Activated CD4-positive, CD25-positive, alpha-beta regulatory T cell treated with anti-CD3 and anti-CD28 coated beads, Interleukin-2, amount 50 U/mL, for 72 hours (primary cell): Measurements from ENCODE around the gene ITGB6.

Experiments used
- DNase-seq: peaks from one replicate; pipeline ENCODE4 v3.0.0; 2021

ITGB6 gene

DNA sequence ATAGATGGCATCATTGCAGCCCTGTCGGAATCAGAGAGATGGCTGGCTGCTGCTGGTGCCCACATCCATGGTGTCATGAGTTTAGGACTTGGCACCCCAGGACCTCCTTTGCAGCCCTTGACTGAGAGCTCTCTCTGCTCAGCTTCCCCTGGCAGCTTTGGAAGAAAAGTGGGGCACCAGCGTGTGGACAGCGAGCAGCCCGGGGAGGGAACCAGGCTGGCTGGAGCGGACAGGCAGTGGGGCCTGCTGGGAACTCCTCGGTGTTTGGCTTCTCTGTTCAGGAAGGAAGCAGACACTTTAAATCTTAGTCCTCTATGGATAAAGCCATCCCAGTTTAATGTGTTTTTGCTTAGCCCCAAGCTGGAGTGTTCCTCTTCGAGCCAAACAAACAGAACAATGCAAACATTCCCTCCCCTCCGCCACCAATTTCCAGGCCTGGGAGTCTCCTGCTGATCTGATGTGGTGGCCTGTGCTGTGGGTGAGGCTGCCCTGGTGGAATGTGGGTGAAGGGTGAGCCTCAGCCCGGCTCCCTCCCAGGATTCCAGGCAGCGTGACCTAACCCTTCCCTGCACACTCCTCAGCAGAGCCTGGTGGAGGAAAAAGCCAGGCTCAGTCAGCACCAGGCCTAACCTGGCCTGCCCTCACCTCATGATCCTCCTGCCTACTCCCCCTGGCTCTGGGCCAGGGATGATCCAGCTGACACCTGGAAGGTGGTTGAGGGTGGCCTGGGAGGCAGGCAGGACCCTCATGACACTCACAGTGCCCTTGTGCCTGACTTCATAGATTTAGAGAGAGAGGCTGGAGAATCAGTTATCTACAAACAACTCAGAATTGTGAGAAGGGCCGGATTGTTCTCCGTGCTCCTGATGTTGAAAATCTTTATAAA, 21.6 kb upstream of the ITGB6 start:
- no peak for DNase-seq

- no peak for DNase-seq
Measured at GRCh38 chr2:160220545-160221009, 20.5 kb upstream of the ITGB6 start.

GRCh38 chr2:160220026-160220425, 20.0 kb upstream of the ITGB6 start:
- DNase-seq: no peak

GRCh38 chr2:160214461-160215445, 14.7 kb upstream of the ITGB6 start:
- DNase-seq: no peak

DNA sequence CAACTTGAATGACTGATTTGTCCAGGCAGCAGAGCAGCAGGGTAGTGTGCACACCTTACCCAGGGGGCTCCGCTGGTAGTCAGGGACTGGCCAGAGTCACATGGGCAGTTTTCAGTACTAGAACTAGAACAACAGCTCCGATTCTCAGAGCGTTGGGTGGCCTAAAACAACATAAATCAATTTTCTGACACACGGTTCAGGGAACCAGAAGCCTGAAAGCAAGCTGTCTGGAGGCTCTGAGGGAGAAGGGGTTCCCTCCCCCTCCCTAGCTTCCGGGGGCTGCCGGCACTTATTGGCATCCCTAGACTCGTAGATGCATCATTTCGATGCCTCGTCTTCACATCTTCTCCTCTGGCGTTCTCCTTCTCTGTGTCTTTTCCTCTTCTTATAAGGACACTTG, 13.4 kb upstream of the ITGB6 start:
- no peak for DNase-seq

- DNase-seq: peak; percentile 69
Measured at GRCh38 chr2:160210599-160211138, 10.6 kb upstream of the ITGB6 start.

DNA sequence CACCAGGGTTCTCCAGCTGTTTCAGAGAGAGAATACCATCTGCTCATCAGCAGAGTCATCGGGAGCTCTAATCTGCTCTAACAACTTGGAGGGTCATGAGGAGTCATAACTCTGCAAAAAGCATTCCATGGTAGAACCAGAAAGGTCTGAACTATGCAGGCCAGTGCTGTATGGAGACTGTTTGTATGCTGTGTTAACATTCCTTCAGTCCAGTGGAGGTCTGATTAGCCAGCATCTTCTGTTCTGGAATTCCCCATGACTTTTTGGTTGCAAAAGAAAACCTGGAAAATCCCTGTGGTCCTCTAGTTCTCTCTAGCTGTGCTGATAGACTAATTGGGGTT, 9.4 kb upstream of the ITGB6 start:
- DNase-seq: no peak

DNA sequence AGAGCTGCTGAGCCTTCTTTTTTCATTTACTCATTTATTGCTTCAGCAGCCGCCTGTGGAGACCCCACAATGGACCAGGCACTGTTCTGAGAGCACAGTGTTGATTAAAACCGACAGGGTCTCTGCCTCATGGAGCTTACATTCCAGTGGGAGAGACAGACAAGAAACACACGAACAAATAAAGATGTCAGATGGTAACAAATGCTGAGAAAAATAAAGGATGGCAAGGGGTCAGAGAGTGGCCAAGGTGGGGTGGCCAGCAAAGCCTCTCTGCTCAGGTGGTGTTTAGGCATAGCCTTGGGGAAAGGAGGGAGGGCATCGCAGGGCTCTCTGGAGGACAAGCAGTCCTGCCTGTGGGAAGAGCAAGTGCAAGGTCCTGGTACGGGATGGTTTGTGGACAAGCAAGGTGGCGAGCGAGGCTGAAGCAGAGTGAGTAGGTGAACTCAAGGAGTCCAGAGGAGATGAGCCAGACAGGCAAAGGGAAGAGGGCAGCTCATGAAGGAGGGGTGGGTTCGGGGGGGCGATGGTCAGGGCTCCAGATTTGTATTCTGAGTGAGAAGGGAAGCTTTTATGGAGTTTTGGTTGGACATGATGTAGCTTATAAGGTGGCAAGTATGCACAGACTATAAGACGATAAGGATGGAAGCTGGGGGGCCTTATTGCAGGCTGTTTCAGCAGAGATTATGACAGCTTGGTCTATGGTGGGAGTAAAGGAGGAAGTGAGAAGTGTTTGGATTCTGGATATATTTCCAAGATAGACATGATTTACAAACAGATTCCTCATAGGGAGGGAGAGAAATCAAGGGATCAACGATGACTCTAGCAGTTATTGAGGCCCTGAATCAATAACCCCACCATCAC, 8.8 kb upstream of the ITGB6 start:
- DNase-seq: no peak

GRCh38 chr2:160207804-160208654, 8.0 kb upstream of the ITGB6 start:
- DNase-seq: no peak

- DNase-seq: no peak
Measured at GRCh38 chr2:160207271-160207670, 7.2 kb upstream of the ITGB6 start.

DNA sequence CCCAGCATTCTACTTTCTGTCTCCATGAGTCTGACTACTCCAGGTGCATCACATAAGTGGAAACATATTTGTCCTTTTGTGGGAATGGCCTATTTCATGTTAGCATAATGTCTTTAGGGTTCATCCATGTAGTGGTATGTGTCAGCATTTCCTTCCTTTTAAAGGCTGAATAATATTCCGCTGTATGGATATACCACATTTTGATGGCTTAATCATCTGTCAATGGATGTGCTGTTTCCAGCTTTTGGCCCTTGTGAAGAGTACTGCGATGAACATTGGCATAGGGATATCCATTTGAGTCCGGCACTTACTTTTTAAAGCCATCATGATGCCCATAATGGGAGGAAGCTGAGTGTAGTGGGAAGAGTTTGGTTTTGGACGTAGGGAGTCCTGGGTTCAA, 6.4 kb upstream of the ITGB6 start:
- DNase-seq: no peak

DNA sequence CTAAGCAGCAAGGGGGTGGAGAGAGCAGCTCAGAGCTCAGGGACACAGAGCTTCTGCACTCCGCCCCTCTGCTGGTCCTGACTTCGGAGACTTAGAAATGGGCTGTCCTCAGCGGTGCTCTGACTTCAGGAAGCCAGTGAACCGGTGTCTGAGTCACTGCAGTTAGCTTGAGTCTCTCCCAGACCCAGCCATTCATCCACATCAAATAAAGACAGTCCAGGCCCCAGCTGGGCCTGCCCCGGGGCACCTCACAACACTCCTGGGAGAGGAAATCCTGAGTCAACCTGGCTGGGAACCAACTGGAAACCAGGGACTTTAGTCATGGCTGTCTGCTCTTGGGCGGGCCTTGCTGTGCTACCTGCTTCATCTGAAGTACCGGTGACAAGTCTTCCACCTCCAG, 5.4 kb upstream of the ITGB6 start:
- no peak for DNase-seq

- no peak for DNase-seq
Measured at GRCh38 chr2:160203422-160203821, 3.4 kb upstream of the ITGB6 start.

- DNase-seq: no peak
Measured at GRCh38 chr2:160203007-160203406, 2.9 kb upstream of the ITGB6 start.

DNA sequence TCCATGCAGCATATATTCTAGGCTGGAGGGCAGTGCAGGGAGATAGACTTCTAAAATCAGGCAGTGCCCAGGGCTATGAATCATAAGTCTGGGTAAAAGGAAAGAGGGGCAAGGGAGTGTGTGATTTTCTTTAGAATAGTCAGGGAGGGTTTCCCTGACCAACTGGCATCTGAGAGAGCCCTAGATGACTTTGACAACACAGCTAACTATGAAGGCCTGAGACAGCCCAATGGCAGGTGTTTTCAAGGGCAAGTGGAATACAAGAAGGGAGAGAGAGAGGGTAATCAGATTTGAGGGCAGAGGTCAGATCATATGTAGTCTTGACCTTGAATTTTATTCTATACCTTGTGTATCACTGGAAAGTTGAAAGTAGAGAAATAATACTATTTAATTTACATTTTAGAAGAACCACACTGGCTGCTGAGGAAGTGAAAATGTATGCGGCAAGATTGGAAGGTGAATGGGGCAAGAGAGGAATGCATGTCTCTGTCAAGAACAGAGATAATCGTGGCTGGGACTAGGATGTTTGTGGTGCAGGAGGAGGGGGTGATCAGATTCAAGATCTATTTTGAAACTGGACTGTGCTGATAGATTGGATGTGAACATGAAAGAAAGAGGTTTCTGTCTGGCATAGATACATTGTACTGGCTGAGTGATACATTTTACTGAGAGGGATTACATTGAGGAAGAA, 1.9 kb upstream of the ITGB6 start:
- DNase-seq: no peak

- no peak for DNase-seq
Measured at GRCh38 chr2:160200921-160201320, 849 bp upstream of the ITGB6 start.

DNA sequence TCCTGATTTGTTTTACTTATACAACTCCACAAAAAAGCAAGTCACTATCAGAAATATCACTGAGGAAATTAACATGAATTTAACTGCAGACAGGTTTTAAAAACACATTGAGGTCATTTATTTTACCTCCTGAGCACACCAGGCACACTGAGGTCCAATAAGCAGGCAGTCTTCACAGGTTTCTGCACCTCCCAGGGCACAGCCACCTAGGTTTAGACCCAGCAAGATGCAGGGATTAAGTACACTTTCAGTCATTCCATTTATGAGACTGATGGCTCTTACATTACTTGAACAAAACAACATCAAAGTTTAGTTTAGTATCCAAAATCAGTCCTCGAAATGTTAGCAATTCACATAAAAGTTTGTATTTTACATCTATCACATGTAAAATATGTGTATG, 1.0 kb downstream of the ITGB6 start:
- DNase-seq: no peak

GRCh38 chr2:160197587-160197986, 2.5 kb downstream of the ITGB6 start:
- DNase-seq: no peak

- no peak for DNase-seq
Measured at GRCh38 chr2:160194946-160195345, 5.1 kb downstream of the ITGB6 start.

DNA sequence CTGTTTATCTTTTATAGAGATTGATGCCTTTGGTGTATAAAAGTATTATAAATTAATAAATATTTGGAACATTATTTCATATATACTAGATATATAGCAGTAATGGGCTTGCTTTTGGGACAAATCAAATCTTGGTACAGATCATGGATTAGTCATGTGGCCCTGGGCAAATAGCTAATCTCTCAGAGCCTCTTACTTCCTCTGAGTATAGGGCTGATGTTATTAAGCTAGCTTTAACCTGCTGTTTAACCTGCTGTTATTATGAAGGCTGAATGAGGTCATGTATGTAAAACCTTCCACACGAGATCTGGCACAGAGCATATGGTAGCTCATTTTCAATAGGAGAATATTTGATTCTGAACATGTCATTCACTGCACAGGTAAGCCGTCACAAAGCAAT, 5.7 kb downstream of the ITGB6 start:
- no peak for DNase-seq
